Upper lobe of right lung (tissue), 1 donor: Measurements from ENCODE around the gene RAB17. TPM values are rescaled to one million over a fixed set of nuclear protein-coding genes. Genes with fewer than 3 reads are reported as not detected.
A peak's percentile ranks its signal among the peaks of the same experiment; 100 is the strongest.

Experiments
- ATAC-seq: fragments of 200-7000 bp; cut with Tn5 transposase; one replicate; pipeline ENCODE4 v1.9.1; 2020; ENCODE audit warnings: mild to moderate bottlenecking, moderate library complexity
- DNase-seq: peaks from one replicate; pipeline ENCODE4 v3.0.0-alpha.2; 2020
- H3K27ac ChIP-seq: fragments of 200-600 bp; one replicate; pipeline ENCODE4 v1.8.0; 2022
- H3K27me3 ChIP-seq: fragments of 200-600 bp; one replicate; pipeline ENCODE4 v1.8.0; 2022; ENCODE audit warnings: mild to moderate bottlenecking
- H3K36me3 ChIP-seq: fragments of 200-600 bp; one replicate; pipeline ENCODE4 v1.8.0; 2022
- H3K4me1 ChIP-seq: fragments of 200-600 bp; one replicate; pipeline ENCODE4 v1.8.0; 2022
- H3K4me3 ChIP-seq: fragments of 200-600 bp; one replicate; pipeline ENCODE4 v1.8.0; 2022; ENCODE audit warnings: mild to moderate bottlenecking
- H3K9me3 ChIP-seq: fragments of 200-600 bp; one replicate; pipeline ENCODE4 v1.8.0; 2022
- CTCF ChIP-seq: fragments of 200-600 bp; IDR thresholded peaks from one replicate; pipeline ENCODE4 v1.8.0; 2022; ENCODE audit warnings: antibody characterized with exemption
- intact Hi-C: fragments of 100-400 bp; cut with DNase I; formaldehyde crosslinking; loops from one replicate; pipeline ENCODE4 v1.11.0; 2022
- total RNA-seq: library from RNA; stranded (reverse); fragmentation: NEBNext Ultra II Directional; extraction: Animal tissue kit (Norgen Biotek cat#: 25700); gene quantifications from one replicate; pipeline ENCODE4 v1.2.1, GENCODE V29; 2021
- donor health status: DM: no; HTN: yes; CAD: no; lungs with severe emphysema.

The RAB17 gene
- total RNA-seq, 1 donor from 2014 or later, result 50.9 TPM

GRCh38 chr2:237629739-237630138, 39.2 kb upstream of the RAB17 start:
- H3K27ac ChIP-seq, result no peak overlapping the region
- intact Hi-C loops, result no loop called here
- H3K4me1 ChIP-seq, result peaks cover 30% of the 10 kb centered on the region

GRCh38 chr2:237629188-237629534, 38.6 kb upstream of the RAB17 start:
- H3K4me1 ChIP-seq, result peaks cover 30% of the 10 kb centered on the region
- H3K9me3 ChIP-seq, result no peaks in the 10 kb centered on the region
- H3K27ac ChIP-seq, result no peak overlapping the region
- H3K4me3 ChIP-seq, result no peak overlapping the region
- no peak for DNase-seq
- H3K27me3 ChIP-seq, result no peaks in the 10 kb centered on the region
- no peak for ATAC-seq
- TF ChIP-seq CTCF, result no peak
- no peaks in the 10 kb centered on the region for H3K36me3 ChIP-seq
- intact Hi-C loops, result no loop called here

More at GRCh38 chr2:237629739-237630138, 39.2 kb upstream of the RAB17 start:
- Histone ChIP-seq H3K27me3 (no peaks in the 10 kb centered on the region), H3K4me3 (no peak overlapping the region), H3K9me3 (no peaks in the 10 kb centered on the region), H3K36me3 (no peaks in the 10 kb centered on the region)
- TF ChIP-seq CTCF, result no peak
- no peak for ATAC-seq
- DNase-seq, result no peak

GRCh38 chr2:237628247-237629187, 38.0 kb upstream of the RAB17 start:
- Histone ChIP-seq H3K27ac (no peak overlapping the region), H3K4me1 (peaks cover 30% of the 10 kb centered on the region), H3K9me3 (no peaks in the 10 kb centered on the region), H3K27me3 (no peaks in the 10 kb centered on the region), H3K36me3 (no peaks in the 10 kb centered on the region), H3K4me3 (peak overlapping the region; percentile 60)
- DNase-seq, result peak; percentile 15
- intact Hi-C loops, result no loop called here
- TF ChIP-seq CTCF, result no peak
- ATAC-seq, result no peak

- no peaks in the 10 kb centered on the region for H3K36me3 ChIP-seq
- ATAC-seq (peak; percentile 86), DNase-seq (peak; percentile 80)
- peak within 1 kb of the TSS; percentile 51 for H3K27ac ChIP-seq
- no peaks in the 10 kb centered on the region for H3K27me3 ChIP-seq
- peaks cover 30% of the 10 kb centered on the region for H3K4me1 ChIP-seq
- no peaks in the 10 kb centered on the region for H3K9me3 ChIP-seq
- intact Hi-C loops, result no loop called here
- no peak for TF ChIP-seq CTCF
- H3K4me3 ChIP-seq, result peak within 1 kb of the TSS; percentile 60
Observed at GRCh38 chr2:237627441-237628246, 37.1 kb upstream of the RAB17 start, which contains the start of gene LRRFIP1. TSS of gene LRRFIP1 (plus strand) at chr2:237627587. CDS start at chr2:237627645, 58 bp downstream.

GRCh38 chr2:237626813-237627440, 36.4 kb upstream of the RAB17 start:
- no peak for TF ChIP-seq CTCF
- Histone ChIP-seq H3K27me3 (no peaks in the 10 kb centered on the region), H3K27ac (peak overlapping the region; percentile 51), H3K4me3 (peak overlapping the region; percentile 60), H3K4me1 (peaks cover 30% of the 10 kb centered on the region), H3K9me3 (no peaks in the 10 kb centered on the region), H3K36me3 (no peaks in the 10 kb centered on the region)
- ATAC-seq (peak; percentile 11), DNase-seq (peak; percentile 64)
- intact Hi-C loops, result no loop called here
